Measurements from ENCODE around the gene SEMA6B. TPM values are rescaled to one million over a fixed set of nuclear protein-coding genes. Genes with fewer than 3 reads are reported as not detected.

SEMA6B gene
- polyA plus RNA-seq, 1 of the 3 experiments (the other 2 are of a cell fraction) = 3.7 TPM

- no peak overlapping the region for H3K27ac ChIP-seq (ENCODE audit: low read depth in 2 of 2, low read length in 1 of 2)
- no peaks in the 10 kb centered on the region for H3K36me3 ChIP-seq (replicated peaks in 1 of 2; ENCODE audit: control insufficient read depth in 1 of 2, insufficient read depth in 2 of 2, low read length in 1 of 2)
- ChIA-PET CTCF (interaction anchor here (0.9 to 5.7 kb wide), 7 partner anchors 10 to 1459 kb away, joined by 3 to 78 read pairs (median 5); partner anchors contain the start of gene SEMA6B), POLR2A (no interaction called here)
- no peaks in the 10 kb centered on the region for H3K9me2 ChIP-seq
- H3F3A ChIP-seq (replicated peaks; ENCODE audit: insufficient read depth) = no peaks in the 10 kb centered on the region
- H3K9me3 ChIP-seq = no peaks in the 10 kb centered on the region
- H3K4me1 ChIP-seq (ENCODE audit: control insufficient read depth in 1 of 2, insufficient read depth in 2 of 2, low read depth in 1 of 2, low read length in 1 of 2) = peaks cover 0 to 13% of the 10 kb centered on the region in 2 experiments; a peak in 2 of 4 replicates
- peaks cover 26% of the 10 kb centered on the region; the same call in 1 of the 2 replicates for H3K27me3 ChIP-seq (ENCODE audit: insufficient read depth)
- no peaks in the 10 kb centered on the region for H4K20me1 ChIP-seq (ENCODE audit: insufficient read depth)
- no peak for DNase-seq
- no peak overlapping the region for H2AFZ ChIP-seq (ENCODE audit: low read depth)
- 90% methylated on average over 4 of the region's 9 CpGs for WGBS (ENCODE audit: low lambda C conversion rate)
- no peak overlapping the region for H3K4me2 ChIP-seq
- H3K79me2 ChIP-seq (ENCODE audit: insufficient read depth) = no peaks in the 10 kb centered on the region
- TF ChIP-seq, protein P1, sequence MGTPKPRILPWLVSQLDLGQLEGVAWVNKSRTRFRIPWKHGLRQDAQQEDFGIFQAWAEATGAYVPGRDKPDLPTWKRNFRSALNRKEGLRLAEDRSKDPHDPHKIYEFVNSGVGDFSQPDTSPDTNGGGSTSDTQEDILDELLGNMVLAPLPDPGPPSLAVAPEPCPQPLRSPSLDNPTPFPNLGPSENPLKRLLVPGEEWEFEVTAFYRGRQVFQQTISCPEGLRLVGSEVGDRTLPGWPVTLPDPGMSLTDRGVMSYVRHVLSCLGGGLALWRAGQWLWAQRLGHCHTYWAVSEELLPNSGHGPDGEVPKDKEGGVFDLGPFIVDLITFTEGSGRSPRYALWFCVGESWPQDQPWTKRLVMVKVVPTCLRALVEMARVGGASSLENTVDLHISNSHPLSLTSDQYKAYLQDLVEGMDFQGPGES (IDR thresholded peaks at IDR 0.05; ENCODE audit: low read depth, low read length) = no peak
- TF ChIP-seq, protein P2, sequence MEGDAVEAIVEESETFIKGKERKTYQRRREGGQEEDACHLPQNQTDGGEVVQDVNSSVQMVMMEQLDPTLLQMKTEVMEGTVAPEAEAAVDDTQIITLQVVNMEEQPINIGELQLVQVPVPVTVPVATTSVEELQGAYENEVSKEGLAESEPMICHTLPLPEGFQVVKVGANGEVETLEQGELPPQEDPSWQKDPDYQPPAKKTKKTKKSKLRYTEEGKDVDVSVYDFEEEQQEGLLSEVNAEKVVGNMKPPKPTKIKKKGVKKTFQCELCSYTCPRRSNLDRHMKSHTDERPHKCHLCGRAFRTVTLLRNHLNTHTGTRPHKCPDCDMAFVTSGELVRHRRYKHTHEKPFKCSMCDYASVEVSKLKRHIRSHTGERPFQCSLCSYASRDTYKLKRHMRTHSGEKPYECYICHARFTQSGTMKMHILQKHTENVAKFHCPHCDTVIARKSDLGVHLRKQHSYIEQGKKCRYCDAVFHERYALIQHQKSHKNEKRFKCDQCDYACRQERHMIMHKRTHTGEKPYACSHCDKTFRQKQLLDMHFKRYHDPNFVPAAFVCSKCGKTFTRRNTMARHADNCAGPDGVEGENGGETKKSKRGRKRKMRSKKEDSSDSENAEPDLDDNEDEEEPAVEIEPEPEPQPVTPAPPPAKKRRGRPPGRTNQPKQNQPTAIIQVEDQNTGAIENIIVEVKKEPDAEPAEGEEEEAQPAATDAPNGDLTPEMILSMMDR (IDR thresholded peaks at IDR 0.05) = no peak
- TF ChIP-seq YY1 (IDR thresholded peaks at IDR 0.05; ENCODE audit: low read depth) = no peak
- TF ChIP-seq RFX5 (IDR thresholded peaks at IDR 0.05; ENCODE audit: low read length) = no peak
- TF ChIP-seq FOSL2 (IDR thresholded peaks at IDR 0.05; ENCODE audit: borderline replicate concordance, low read depth) = no peak
- TF ChIP-seq GATA2 (CRISPR knock-in tag; IDR thresholded peaks at IDR 0.05) = no peak
- no peak for TF ChIP-seq RCOR1 (IDR thresholded peaks at IDR 0.05; ENCODE audit: low read length)
- TF ChIP-seq, protein P3, sequence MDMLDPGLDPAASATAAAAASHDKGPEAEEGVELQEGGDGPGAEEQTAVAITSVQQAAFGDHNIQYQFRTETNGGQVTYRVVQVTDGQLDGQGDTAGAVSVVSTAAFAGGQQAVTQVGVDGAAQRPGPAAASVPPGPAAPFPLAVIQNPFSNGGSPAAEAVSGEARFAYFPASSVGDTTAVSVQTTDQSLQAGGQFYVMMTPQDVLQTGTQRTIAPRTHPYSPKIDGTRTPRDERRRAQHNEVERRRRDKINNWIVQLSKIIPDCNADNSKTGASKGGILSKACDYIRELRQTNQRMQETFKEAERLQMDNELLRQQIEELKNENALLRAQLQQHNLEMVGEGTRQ (IDR thresholded peaks at IDR 0.05; ENCODE audit: borderline replicate concordance, low read depth, low read length) = no peak
- no peak for TF ChIP-seq FOXJ3 (CRISPR knock-in tag; IDR thresholded peaks at IDR 0.05)
- TF ChIP-seq NFIC (IDR thresholded peaks at IDR 0.05; ENCODE audit: borderline replicate concordance) = no peak
- TF ChIP-seq FOXM1 (IDR thresholded peaks at IDR 0.05; ENCODE audit: low read depth) = no peak
- no peak for TF ChIP-seq MEF2A (IDR thresholded peaks at IDR 0.05; ENCODE audit: borderline replicate concordance, low read depth)
- TF ChIP-seq MAX (IDR thresholded peaks at IDR 0.05; ENCODE audit: low read depth) = no peak
- TF ChIP-seq POLR2AphosphoS5 (IDR thresholded peaks at IDR 0.05; ENCODE audit: low read depth, low read length) = no peak
- no peak for TF ChIP-seq GABPA (IDR thresholded peaks at IDR 0.05; ENCODE audit: low read depth)
- no peak for TF ChIP-seq TAF1 (IDR thresholded peaks at IDR 0.05; ENCODE audit: borderline replicate concordance, low read depth, low read length)
- H3K9ac ChIP-seq = no peak overlapping the region
- H3K4me3 ChIP-seq (ENCODE audit: low read depth in 2 of 2, low read length in 1 of 2) = no peak overlapping the region
Observed at GRCh38 chr19:4533835-4534424, 25.6 kb downstream of the SEMA6B start.
